Neural cell (in vitro differentiated cells): ENCODE measurements around the gene GABBR2. TPM values are rescaled to one million over a fixed set of nuclear protein-coding genes. Genes with fewer than 3 reads are reported as not detected.

Source experiments
- H2AFZ ChIP-seq: fragments of 200-600, 300-800 bp; sonication (generic), shearing (Covaris generic); 2 replicates; pipeline ENCODE4 v1.6.0; 2014; ENCODE audit warnings: low read depth, mild to moderate bottlenecking, antibody characterized with exemption, low read length, moderate library complexity
- H3F3A ChIP-seq: fragments of 200-600 bp; shearing (Covaris generic); 2 replicates; pipeline ENCODE4 v1.6.1; 2016; ENCODE audit warnings: mild to moderate bottlenecking, moderate library complexity, mixed read lengths, antibody characterized with exemption, low read length; ENCODE audit not compliant: insufficient read depth, poor library complexity, severe bottlenecking
- H3K27ac ChIP-seq: fragments of 200-600, 300-800 bp; sonication (generic), shearing (Covaris generic); 2 replicates; pipeline ENCODE4 v1.5.1; 2014; ENCODE audit warnings: mild to moderate bottlenecking, low read length, moderate library complexity
- H3K27me3 ChIP-seq: fragments of 300-800, 200-600 bp; sonication (generic), shearing (Covaris generic); 2 replicates; pipeline ENCODE4 v1.6.0; 2014; ENCODE audit warnings: mild to moderate bottlenecking, low read depth, low read length, moderate library complexity; ENCODE audit not compliant: insufficient read depth
- H3K36me3 ChIP-seq: fragments of 300-800, 200-600 bp; sonication (generic), shearing (Covaris generic); 2 replicates; pipeline ENCODE4 v1.5.1; 2014; ENCODE audit warnings: mild to moderate bottlenecking, antibody characterized with exemption, low read length, moderate library complexity; ENCODE audit not compliant: insufficient read depth
- H3K4me2 ChIP-seq: fragments of 300-800, 200-600 bp; sonication (generic), shearing (Covaris generic); 2 replicates; pipeline ENCODE4 v1.6.0; 2014; ENCODE audit warnings: mild to moderate bottlenecking, low read length
- H3K4me3 ChIP-seq: fragments of 300-800, 200-600 bp; sonication (generic), shearing (Covaris generic); 2 replicates; pipeline ENCODE4 v1.5.1; 2014; ENCODE audit warnings: mild to moderate bottlenecking, low read length, moderate library complexity
- H3K79me2 ChIP-seq: fragments of 200-600 bp; shearing (Covaris generic); replicated peaks from 2 replicates; pipeline ENCODE4 v1.6.0; 2014; ENCODE audit warnings: mild to moderate bottlenecking, low read length, moderate library complexity; ENCODE audit not compliant: insufficient read depth
- H3K9ac ChIP-seq: fragments of 300-800, 200-600 bp; sonication (generic), shearing (Covaris generic); 2 replicates; pipeline ENCODE4 v1.6.1; 2016; ENCODE audit warnings: mild to moderate bottlenecking, low read length, mixed read lengths
- H3K9me2 ChIP-seq: fragments of 200-600 bp; shearing (Covaris generic); 2 replicates; pipeline ENCODE4 v1.6.1; 2016; ENCODE audit warnings: mild to moderate bottlenecking, low read length, mixed read lengths; ENCODE audit not compliant: insufficient read depth
- H3K9me3 ChIP-seq: fragments of 200-600, 300-800 bp; sonication (generic), shearing (Covaris generic); 2 replicates; pipeline ENCODE4 v1.6.1; 2016; ENCODE audit warnings: mild to moderate bottlenecking, mixed run types, low read length, moderate library complexity, mixed read lengths
- H4K20me1 ChIP-seq: fragments of 200-600 bp; shearing (Covaris generic); 2 replicates; pipeline ENCODE4 v1.6.1; 2016; ENCODE audit warnings: mild to moderate bottlenecking, mixed run types; ENCODE audit not compliant: insufficient read depth
- CTCF ChIP-seq: fragments of 450-650 bp; IDR thresholded peaks from 2 replicates; pipeline ENCODE4 v1.5.1; 2014; ENCODE audit warnings: antibody characterized with exemption, mild to moderate bottlenecking, moderate library complexity; ENCODE audit not compliant: poor library complexity, severe bottlenecking
- EP300 ChIP-seq: fragments of 450-650 bp; conservative IDR thresholded peaks from 2 replicates; pipeline ENCODE4 v1.6.1; 2014; ENCODE audit warnings: antibody characterized with exemption, mild to moderate bottlenecking, moderate library complexity; ENCODE audit not compliant: poor library complexity, severe bottlenecking
- EZH2 ChIP-seq: fragments of 200-600, 300-800 bp; shearing (Covaris generic), sonication (generic); IDR thresholded peaks from 2 replicates; pipeline ENCODE4 v1.6.1; 2014; ENCODE audit warnings: antibody characterized with exemption, low read length, borderline replicate concordance, mild to moderate bottlenecking; ENCODE audit not compliant: insufficient read depth, poor library complexity, severe bottlenecking
- MXI1 ChIP-seq: fragments of 450-650 bp; conservative IDR thresholded peaks from 2 replicates; pipeline ENCODE4 v1.6.1; 2014; ENCODE audit warnings: antibody characterized with exemption, mild to moderate bottlenecking; ENCODE audit not compliant: poor library complexity, severe bottlenecking
- POLR2AphosphoS5 ChIP-seq: IDR thresholded peaks from 2 replicates; pipeline ENCODE4 v1.6.1; 2012
- RAD21 ChIP-seq: fragments of 450-650 bp; conservative IDR thresholded peaks from 2 replicates; pipeline ENCODE4 v1.6.1; 2014; ENCODE audit warnings: antibody characterized with exemption, mild to moderate bottlenecking, moderate library complexity
- SMC3 ChIP-seq: fragments of 450-650 bp; conservative IDR thresholded peaks from 2 replicates; pipeline ENCODE4 v1.6.1; 2014; ENCODE audit warnings: antibody characterized with exemption, mild to moderate bottlenecking, moderate library complexity; ENCODE audit not compliant: poor library complexity
- TAF1 ChIP-seq: IDR thresholded peaks from 2 replicates; pipeline ENCODE4 v1.6.1; 2012; ENCODE audit warnings: low read depth
- polyA plus RNA-seq: library from polyadenylated mRNA; depleted of rRNA; stranded (reverse); fragments of >200 nt; gene quantifications from 2 replicates; pipeline ENCODE4 v1.2.3, GENCODE V29; 2014

The GABBR2 gene
- polyA plus RNA-seq, 1 donor from 2014 or later = 7.1 TPM

- Histone ChIP-seq H3F3A (no peaks in the 10 kb centered on the region), H3K9ac (no peak overlapping the region), H3K4me2 (no peak overlapping the region), H4K20me1 (no peaks in the 10 kb centered on the region), H3K9me3 (no peaks in the 10 kb centered on the region), H3K79me2 (no peaks in the 10 kb centered on the region), H3K27me3 (no peaks in the 10 kb centered on the region), H3K36me3 (no peaks in the 10 kb centered on the region), H3K27ac (no peak overlapping the region), H3K9me2 (no peaks in the 10 kb centered on the region), H3K4me3 (no peak overlapping the region), H2AFZ (no peak overlapping the region)
- TF ChIP-seq RAD21 (no peak), MXI1 (no peak), TAF1 (no peak), POLR2AphosphoS5 (no peak), EP300 (no peak), CTCF (no peak), EZH2 (no peak)
Measured at GRCh38 chr9:98374385-98375051, 334.2 kb downstream of the GABBR2 start.

- no peak overlapping the region for H3K9ac ChIP-seq
- no peaks in the 10 kb centered on the region for H3K79me2 ChIP-seq
- no peak overlapping the region for H2AFZ ChIP-seq
- no peak for TF ChIP-seq SMC3
- H3K4me2 ChIP-seq = no peak overlapping the region
- no peaks in the 10 kb centered on the region for H3K36me3 ChIP-seq
- no peaks in the 10 kb centered on the region for H3K27me3 ChIP-seq
- H3K27ac ChIP-seq = no peak overlapping the region
- no peaks in the 10 kb centered on the region for H4K20me1 ChIP-seq
- no peaks in the 10 kb centered on the region for H3K9me2 ChIP-seq
- H3K9me3 ChIP-seq = no peaks in the 10 kb centered on the region
- H3F3A ChIP-seq = no peaks in the 10 kb centered on the region
- no peak overlapping the region for H3K4me3 ChIP-seq
Measured at GRCh38 chr9:98373609-98374008, 335.1 kb downstream of the GABBR2 start.

GRCh38 chr9:98372077-98372836 is 336.5 kb downstream of the GABBR2 start:
- Histone ChIP-seq H3K27ac (no peak overlapping the region), H3K4me2 (no peak overlapping the region), H4K20me1 (no peaks in the 10 kb centered on the region), H3K36me3 (no peaks in the 10 kb centered on the region), H3K27me3 (no peaks in the 10 kb centered on the region), H3K9ac (no peak overlapping the region), H3F3A (no peaks in the 10 kb centered on the region), H3K9me3 (no peaks in the 10 kb centered on the region), H2AFZ (no peak overlapping the region), H3K9me2 (no peaks in the 10 kb centered on the region), H3K4me3 (no peak overlapping the region), H3K79me2 (no peaks in the 10 kb centered on the region)
- TF ChIP-seq SMC3 (no peak), RAD21 (no peak), TAF1 (no peak), MXI1 (no peak)
